AG09319 (cell line): ENCODE results near the gene WRAP73.

Experiments used
- DNase-seq: peaks from one replicate; pipeline ENCODE4 v3.0.0-alpha.2; 2010; ENCODE audit warnings: low read depth; ENCODE audit errors: extremely low read depth
- TF ChIP-seq, protein P1 (sequence below): IDR thresholded peaks from 2 replicates; pipeline ENCODE4 v1.5.1; 2011; ENCODE audit warnings: low read depth, mild to moderate bottlenecking, inconsistent platforms, low read length, moderate library complexity

The WRAP73 gene

DNA sequence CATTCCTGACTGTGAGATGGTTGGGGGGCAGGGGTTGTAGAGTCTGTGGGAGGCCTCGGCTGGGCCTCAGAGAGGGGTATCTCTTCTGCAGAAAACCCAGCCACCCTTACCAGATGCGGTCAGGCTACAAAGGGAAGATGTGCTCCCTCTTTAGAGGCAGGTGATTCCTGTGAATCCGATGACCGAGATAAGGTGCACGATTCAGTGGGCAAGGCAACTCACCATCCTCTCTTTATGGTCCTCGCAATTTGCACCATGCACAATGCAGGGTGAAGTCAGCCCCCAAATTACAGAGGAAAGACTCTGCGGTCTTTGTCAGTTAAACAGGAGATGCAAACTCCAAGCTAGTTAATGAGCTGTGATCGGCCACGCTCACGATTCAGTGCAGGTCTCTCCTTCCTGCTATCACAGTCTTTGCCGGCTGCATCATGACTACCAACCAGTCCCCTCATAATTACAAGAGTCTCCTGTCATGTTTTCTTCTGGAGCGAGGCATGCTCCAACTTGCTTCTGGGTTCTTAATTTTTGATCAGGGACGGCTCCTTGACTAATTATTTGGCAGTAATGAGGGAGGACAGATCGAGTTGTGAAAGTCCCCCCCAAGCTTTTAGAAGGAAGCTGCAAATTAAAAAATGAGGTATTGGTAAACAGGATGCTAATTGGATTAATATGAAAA is 14.9 kb upstream of the WRAP73 start:
- DNase-seq = no peak
- TF ChIP-seq, protein P1, sequence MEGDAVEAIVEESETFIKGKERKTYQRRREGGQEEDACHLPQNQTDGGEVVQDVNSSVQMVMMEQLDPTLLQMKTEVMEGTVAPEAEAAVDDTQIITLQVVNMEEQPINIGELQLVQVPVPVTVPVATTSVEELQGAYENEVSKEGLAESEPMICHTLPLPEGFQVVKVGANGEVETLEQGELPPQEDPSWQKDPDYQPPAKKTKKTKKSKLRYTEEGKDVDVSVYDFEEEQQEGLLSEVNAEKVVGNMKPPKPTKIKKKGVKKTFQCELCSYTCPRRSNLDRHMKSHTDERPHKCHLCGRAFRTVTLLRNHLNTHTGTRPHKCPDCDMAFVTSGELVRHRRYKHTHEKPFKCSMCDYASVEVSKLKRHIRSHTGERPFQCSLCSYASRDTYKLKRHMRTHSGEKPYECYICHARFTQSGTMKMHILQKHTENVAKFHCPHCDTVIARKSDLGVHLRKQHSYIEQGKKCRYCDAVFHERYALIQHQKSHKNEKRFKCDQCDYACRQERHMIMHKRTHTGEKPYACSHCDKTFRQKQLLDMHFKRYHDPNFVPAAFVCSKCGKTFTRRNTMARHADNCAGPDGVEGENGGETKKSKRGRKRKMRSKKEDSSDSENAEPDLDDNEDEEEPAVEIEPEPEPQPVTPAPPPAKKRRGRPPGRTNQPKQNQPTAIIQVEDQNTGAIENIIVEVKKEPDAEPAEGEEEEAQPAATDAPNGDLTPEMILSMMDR = no peak

DNA sequence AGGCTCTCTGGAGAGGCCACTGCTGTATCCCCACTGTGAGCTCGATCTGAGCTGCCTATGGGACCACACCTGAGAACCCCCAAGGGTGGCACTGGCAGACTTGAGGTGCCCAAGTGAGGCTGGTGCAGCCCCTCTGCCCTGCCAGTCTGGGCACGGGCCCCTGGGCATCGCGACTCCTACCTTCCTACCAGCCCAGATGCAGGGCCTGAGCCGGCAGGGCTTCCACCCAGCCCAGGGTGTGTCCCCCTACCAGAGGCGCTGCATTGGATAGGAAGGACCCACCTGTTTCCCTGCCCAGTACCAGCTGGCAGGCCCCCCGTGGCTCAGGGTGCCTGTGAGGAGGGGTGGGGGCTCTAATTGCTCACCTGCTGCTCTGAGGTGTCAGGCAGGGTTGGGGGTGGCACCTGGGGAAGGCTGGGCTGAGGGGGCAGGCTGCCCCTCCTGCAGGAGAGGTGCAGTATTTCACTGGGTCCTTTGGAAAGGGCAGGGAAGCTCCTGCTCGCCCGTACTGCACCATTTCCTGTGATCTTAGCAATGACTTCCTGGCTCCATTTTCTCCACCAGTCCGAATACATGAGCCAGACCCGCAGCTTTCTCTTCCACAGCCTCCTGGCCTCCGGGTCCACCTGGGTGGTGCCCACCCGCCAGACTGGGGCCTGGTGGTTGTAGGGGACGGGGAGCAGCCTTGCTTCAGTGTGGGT is 14.2 kb upstream of the WRAP73 start:
- no peak for DNase-seq
- TF ChIP-seq, protein P1 = no peak

GRCh38 chr1:3662080-3662671 is 12.3 kb upstream of the WRAP73 start:
- TF ChIP-seq, protein P1 = no peak

GRCh38 chr1:3661631-3662030 is 11.7 kb upstream of the WRAP73 start:
- no peak for DNase-seq
- TF ChIP-seq, protein P1 = no peak

More at GRCh38 chr1:3662080-3662671, 12.3 kb upstream of the WRAP73 start:
- no peak for DNase-seq

DNA sequence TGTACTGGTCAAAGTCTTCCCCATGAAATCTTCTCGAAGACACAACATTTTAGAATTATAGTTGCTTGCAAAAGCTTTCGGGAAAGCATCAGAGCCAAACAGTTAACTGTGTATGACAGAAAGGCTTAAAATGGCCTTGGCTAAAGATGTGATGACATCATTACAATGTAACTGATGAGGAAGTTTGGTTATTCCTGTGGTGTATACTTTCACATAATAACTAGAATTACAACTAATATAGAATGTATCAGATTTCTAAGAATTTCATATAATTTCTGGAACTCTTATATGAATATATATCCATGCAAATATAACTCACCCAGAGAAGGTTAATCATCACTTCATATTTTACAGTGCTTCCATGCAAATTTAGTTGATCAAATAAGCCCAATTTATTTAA is 10.8 kb upstream of the WRAP73 start:
- no peak for DNase-seq
- TF ChIP-seq, protein P1 = no peak

GRCh38 chr1:3659093-3659492 is 9.2 kb upstream of the WRAP73 start:
- TF ChIP-seq, protein P1 = no peak
- DNase-seq = no peak

DNA sequence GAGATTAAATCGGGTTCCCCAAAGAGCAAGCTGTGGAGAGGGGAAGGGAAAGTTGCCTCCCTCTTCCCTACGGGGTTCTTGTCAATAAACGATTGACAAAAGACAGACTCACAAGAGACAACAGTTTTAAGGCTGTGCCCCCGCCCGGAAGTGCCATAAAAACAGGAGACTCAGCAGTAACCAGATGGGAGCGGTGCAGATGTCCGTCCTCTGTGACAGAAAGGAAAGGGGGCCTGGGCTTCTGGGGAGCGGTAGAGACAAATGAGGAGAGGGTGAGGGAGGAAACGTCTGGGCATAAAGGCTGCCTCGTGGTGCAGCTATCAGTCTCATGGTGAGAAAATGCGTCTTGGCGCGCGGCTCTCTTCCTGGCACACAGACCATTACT is 8.3 kb upstream of the WRAP73 start:
- TF ChIP-seq, protein P1 = no peak
- no peak for DNase-seq
